OCI-LY1 (cell line): ENCODE data around the gene BIVM.

Source experiments
- EZH2 ChIP-seq: fragments of 200-600 bp; sonication (generic), shearing (Covaris generic); IDR thresholded peaks from 2 replicates; pipeline ENCODE4 v1.8.0; 2017; ENCODE audit warnings: borderline replicate concordance, mixed run types, mild to moderate bottlenecking, antibody characterized with exemption, low read length, moderate library complexity, mixed read lengths
- TF ChIP-seq, protein P1 (sequence below): fragments of 200-600 bp; sonication (generic), shearing (Covaris generic); IDR thresholded peaks from 2 replicates; pipeline ENCODE4 v1.5.1; 2017; ENCODE audit warnings: mild to moderate bottlenecking, antibody characterized with exemption, low read length, moderate library complexity, mixed read lengths

DNA sequence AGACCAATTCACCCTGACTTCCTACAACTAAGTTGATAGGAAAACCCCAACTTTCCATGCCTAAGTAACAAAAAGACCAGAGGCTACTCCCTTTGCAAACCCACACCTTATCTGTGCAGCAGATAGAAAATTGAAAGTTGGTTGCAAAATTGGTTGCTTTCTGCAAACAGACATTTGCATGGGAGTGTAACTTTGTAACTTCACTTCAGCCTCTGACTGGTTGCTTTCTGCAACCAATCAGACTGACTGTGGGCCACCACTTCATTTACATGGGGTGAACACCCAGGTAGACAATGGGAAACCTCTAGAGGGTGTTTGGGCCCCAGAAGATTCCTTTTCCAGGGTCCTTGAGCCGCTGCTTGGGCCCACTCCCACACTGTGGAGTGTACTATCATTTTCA is 35.2 kb upstream of the BIVM start:
- TF ChIP-seq, protein P1, sequence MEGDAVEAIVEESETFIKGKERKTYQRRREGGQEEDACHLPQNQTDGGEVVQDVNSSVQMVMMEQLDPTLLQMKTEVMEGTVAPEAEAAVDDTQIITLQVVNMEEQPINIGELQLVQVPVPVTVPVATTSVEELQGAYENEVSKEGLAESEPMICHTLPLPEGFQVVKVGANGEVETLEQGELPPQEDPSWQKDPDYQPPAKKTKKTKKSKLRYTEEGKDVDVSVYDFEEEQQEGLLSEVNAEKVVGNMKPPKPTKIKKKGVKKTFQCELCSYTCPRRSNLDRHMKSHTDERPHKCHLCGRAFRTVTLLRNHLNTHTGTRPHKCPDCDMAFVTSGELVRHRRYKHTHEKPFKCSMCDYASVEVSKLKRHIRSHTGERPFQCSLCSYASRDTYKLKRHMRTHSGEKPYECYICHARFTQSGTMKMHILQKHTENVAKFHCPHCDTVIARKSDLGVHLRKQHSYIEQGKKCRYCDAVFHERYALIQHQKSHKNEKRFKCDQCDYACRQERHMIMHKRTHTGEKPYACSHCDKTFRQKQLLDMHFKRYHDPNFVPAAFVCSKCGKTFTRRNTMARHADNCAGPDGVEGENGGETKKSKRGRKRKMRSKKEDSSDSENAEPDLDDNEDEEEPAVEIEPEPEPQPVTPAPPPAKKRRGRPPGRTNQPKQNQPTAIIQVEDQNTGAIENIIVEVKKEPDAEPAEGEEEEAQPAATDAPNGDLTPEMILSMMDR = no peak
- no peak for TF ChIP-seq EZH2
